GM12878 (cell line): ENCODE results near the gene OTOGL. TPM values are rescaled to one million over a fixed set of nuclear protein-coding genes. Genes with fewer than 3 reads are reported as not detected.

ENCODE experiments used
- ATAC-seq: fragments of 200-7000 bp; cut with Tn5 transposase; 3 replicates; pipeline ENCODE4 v1.9.1; 2020; ENCODE audit warnings: mild to moderate bottlenecking, moderate library complexity
- BruUV-seq: library from RNA; stranded (reverse); fragments of 400-500 nt; replicated peaks from 2 replicates; lab custom pipeline; 2021; lab: Mats Ljungman, UMichigan
- CTCF ChIA-PET: fragments of 300-600 bp; sonication (Branson Sonifier 250); formaldehyde crosslinking; extraction: SDS; loops from one replicate; lab custom pipeline; 2021; ENCODE audit warnings: inconsistent platforms; lab: Yijun Ruan, JAX
- POLR2A ChIA-PET: fragments of 350-600 bp; formaldehyde crosslinking; extraction: SDS; loops from one replicate; lab custom pipeline; 2021; ENCODE audit warnings: inconsistent platforms; lab: Charles Lee
- RAD21 ChIA-PET: fragments of 300-600 bp; sonication (Branson Sonifier 250); formaldehyde crosslinking; loops from one replicate; lab custom pipeline; 2023; ENCODE audit warnings: antibody characterized with exemption; ENCODE audit not compliant: unreplicated experiment; lab: Charles Lee
- SMC1A ChIA-PET: fragments of 300-600 bp; sonication (Branson Sonifier 250); formaldehyde crosslinking; loops from one replicate; lab custom pipeline; 2023; ENCODE audit not compliant: unreplicated experiment, uncharacterized antibody; lab: Charles Lee
- DNase-seq: peaks from one replicate; pipeline ENCODE4 v3.0.0-alpha.2; 2011; ENCODE audit warnings: low read depth, low spot score
- FAIRE-seq: peaks from 3 replicates; lab custom pipeline; 2011; peaks lifted over from hg19 to GRCh38; lab: Jason Lieb, UNC
- H2AFZ ChIP-seq: 2 replicates; pipeline ENCODE4 v1.6.0; 2011; ENCODE audit warnings: low read depth, low read length, control low read depth; ENCODE audit not compliant: control insufficient read depth
- H3K27ac ChIP-seq: 2 replicates; pipeline ENCODE4 v1.5.1; 2011; ENCODE audit warnings: control low read depth; ENCODE audit not compliant: control insufficient read depth, insufficient read depth
- H3K27me3 ChIP-seq, 2 experiments: replicated peaks in 1 of 2; 2 replicates each; pipeline versions ENCODE4 v1.6.0 to v1.6.1; 2011; ENCODE audit warnings: low read length in 1 of 2; ENCODE audit not compliant: control insufficient read depth in 2 of 2, insufficient read depth in 2 of 2
- H3K36me3 ChIP-seq, 2 experiments: 2 replicates each; pipeline ENCODE4 v1.5.1; 2011; ENCODE audit warnings: low read length in 1 of 2; ENCODE audit not compliant: control insufficient read depth in 2 of 2, insufficient read depth in 2 of 2
- H3K4me1 ChIP-seq: 2 replicates; pipeline ENCODE4 v1.6.1; 2011; ENCODE audit warnings: mild to moderate bottlenecking, low read length, moderate library complexity, mixed read lengths; ENCODE audit not compliant: control insufficient read depth, insufficient read depth
- H3K4me2 ChIP-seq: 2 replicates; pipeline ENCODE4 v1.6.0; 2011; ENCODE audit warnings: control low read depth; ENCODE audit not compliant: control insufficient read depth, insufficient read depth
- H3K4me3 ChIP-seq: fragments of 200-600 bp; sonication (generic); 2 replicates; pipeline ENCODE4 v1.5.1; 2016
- H3K79me2 ChIP-seq: 2 replicates; pipeline ENCODE4 v1.6.0; 2011; ENCODE audit warnings: low read length; ENCODE audit not compliant: control insufficient read depth, insufficient read depth
- H3K9ac ChIP-seq: 2 replicates; pipeline ENCODE4 v1.8.0; 2011; ENCODE audit warnings: low read length, control low read depth, mixed read lengths; ENCODE audit not compliant: control insufficient read depth, insufficient read depth
- H3K9me3 ChIP-seq: replicated peaks from 3 replicates; pipeline ENCODE4 v1.5.1; 2011; ENCODE audit warnings: mild to moderate bottlenecking, low read length; ENCODE audit not compliant: control insufficient read depth, insufficient read depth
- H4K20me1 ChIP-seq: 2 replicates; pipeline ENCODE4 v1.6.0; 2011; ENCODE audit not compliant: control insufficient read depth, insufficient read depth
- HDAC2 ChIP-seq: fragments of 200-600 bp; sonication (generic); IDR thresholded peaks from 2 replicates; pipeline ENCODE4 v1.6.1; 2017
- HDAC6 ChIP-seq: fragments of 200-600 bp; sonication (generic); IDR thresholded peaks from one replicate; pipeline ENCODE4 v1.8.0; 2017; ENCODE audit warnings: antibody characterized with exemption; ENCODE audit not compliant: unreplicated experiment
- JUNB ChIP-seq: IDR thresholded peaks from 2 replicates; pipeline ENCODE4 v1.6.1; 2016; ENCODE audit warnings: antibody characterized with exemption, mild to moderate bottlenecking
- MTA3 ChIP-seq: IDR thresholded peaks from 2 replicates; pipeline ENCODE4 v1.6.1; 2012; ENCODE audit warnings: low read length, inconsistent platforms, borderline replicate concordance
- MXI1 ChIP-seq: fragments of 150-350 bp; IDR thresholded peaks from 2 replicates; pipeline ENCODE4 v1.6.1; 2011; ENCODE audit warnings: low read depth, mild to moderate bottlenecking, inconsistent platforms, low read length, improper control_type of control experiment
- POLR2AphosphoS5 ChIP-seq: IDR thresholded peaks from 2 replicates; pipeline ENCODE4 v1.6.1; 2011; ENCODE audit warnings: mild to moderate bottlenecking, low read length, inconsistent platforms
- SREBF2 ChIP-seq: IDR thresholded peaks from 2 replicates; pipeline ENCODE4 v1.6.1; 2012; ENCODE audit warnings: mild to moderate bottlenecking, low read length
- STAT1 ChIP-seq: fragments of 450-650 bp; conservative IDR thresholded peaks from 2 replicates; pipeline ENCODE4 v1.6.1; 2014; ENCODE audit warnings: antibody characterized with exemption, mild to moderate bottlenecking
- TARDBP ChIP-seq: IDR thresholded peaks from 2 replicates; pipeline ENCODE4 v1.6.1; 2016; ENCODE audit warnings: borderline replicate concordance
- ZNF207 ChIP-seq: fragments of 450-650 bp; IDR thresholded peaks from 2 replicates; pipeline ENCODE4 v1.6.1; 2014; ENCODE audit warnings: antibody characterized with exemption, mild to moderate bottlenecking, borderline replicate concordance
- ZZZ3 ChIP-seq: IDR thresholded peaks from 2 replicates; pipeline ENCODE4 v1.6.1; 2011; ENCODE audit warnings: low read depth; ENCODE audit not compliant: control insufficient read depth, insufficient read length
- WGBS: methylation state at CpG from one replicate; pipeline ENCODE4 v1.1.6; 2016; ENCODE audit warnings: low lambda C conversion rate; ENCODE audit not compliant: insufficient replicate concordance, insufficient coverage; ENCODE audit errors: missing lambda C conversion rate; 5-methylcytosine and 5-hydroxymethylcytosine counted together
- in situ Hi-C: fragments of 300-500 bp; cut with MboI; formaldehyde crosslinking; loops from 9 replicates; pipeline ENCODE4 v1.14.3; 2018; ENCODE audit warnings: mixed read lengths
- intact Hi-C: fragments of 100-400 bp; cut with micrococcal nuclease; formaldehyde crosslinking; loops from one replicate; pipeline ENCODE4 v1.14.2; 2022; ENCODE audit not compliant: unreplicated experiment
- polyA plus RNA-seq, 11 experiments: library from polyadenylated mRNA; depleted of rRNA in 4 of 11; unstranded in 6 of 11; stranded (reverse) in 5 of 11; fragments of >200 nt; fragmentation: Nextera tagmentation in 4 of 11; fragmentation: Illumina TruSeq in 1 of 11; extraction: Ambion mirVana in 4 of 11; extraction: Trizol in 1 of 11; gene quantifications; 1 replicate in 1 of 11; 2 replicates in 10 of 11; pipeline versions ENCODE4 v1.2.1 to v1.2.3, GENCODE V29; 2011 to 2016; ENCODE audit warnings: inconsistent platforms in 2 of 11, missing spikeins in 2 of 11, low read depth in 1 of 11
- total RNA-seq, 4 experiments: library from RNA; depleted of rRNA in 3 of 4; stranded (reverse); fragments of >200 nt in 3 of 4; fragmentation: Illumina TruSeq in 1 of 4; extraction: Trizol in 1 of 4; gene quantifications; 2 replicates each; pipeline versions ENCODE4 v1.2.1 to v1.2.3, GENCODE V29; 2013 to 2021
- TF ChIP-seq, protein P1 (sequence below): fragments of 450-650 bp; IDR thresholded peaks from 2 replicates; pipeline ENCODE4 v1.6.1; 2018; ENCODE audit warnings: mild to moderate bottlenecking, low read depth, moderate library complexity; ENCODE audit not compliant: partially characterized antibody
- TF ChIP-seq, protein P2 (sequence below): IDR thresholded peaks from 2 replicates; pipeline ENCODE4 v1.6.1; 2011; ENCODE audit warnings: mild to moderate bottlenecking, low read depth, low read length, moderate library complexity; ENCODE audit not compliant: insufficient replicate concordance
- TF ChIP-seq, protein P3 (sequence below): fragments of 450-650 bp; IDR thresholded peaks from 2 replicates; pipeline ENCODE4 v1.6.1; 2016; ENCODE audit warnings: mild to moderate bottlenecking
- TF ChIP-seq, protein P4 (sequence below): fragments of 450-650 bp; IDR thresholded peaks from 2 replicates; pipeline ENCODE4 v1.6.1; 2017; ENCODE audit warnings: mild to moderate bottlenecking, low read depth, inconsistent platforms; ENCODE audit not compliant: poor library complexity, severe bottlenecking

The OTOGL gene
- total and polyA plus RNA-seq, 10 of the 15 experiments (the other 5 are each of a cell fraction or from before 2014, with no cell fraction given), result 0.04 to 3.7 (median 0.27) TPM

DNA sequence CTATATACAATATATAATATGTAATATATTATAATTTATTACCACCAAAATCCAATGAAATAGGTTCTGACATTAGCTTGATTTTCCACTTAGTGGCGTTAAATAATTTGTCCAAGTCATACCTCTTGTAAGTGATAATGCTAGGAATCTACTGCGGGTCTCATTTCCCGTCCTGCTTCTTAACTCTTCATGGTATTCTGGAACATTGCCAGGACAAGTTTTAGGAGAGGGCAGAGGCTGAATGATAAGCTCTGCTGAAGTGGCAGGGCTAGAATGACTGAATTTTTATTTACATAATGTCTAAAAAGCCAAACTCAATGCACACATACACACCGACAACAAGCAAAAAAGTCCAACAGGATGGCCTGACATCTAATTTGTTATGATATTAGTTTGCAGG lies 274.3 kb downstream of the OTOGL start:
- TF ChIP-seq, protein P1, sequence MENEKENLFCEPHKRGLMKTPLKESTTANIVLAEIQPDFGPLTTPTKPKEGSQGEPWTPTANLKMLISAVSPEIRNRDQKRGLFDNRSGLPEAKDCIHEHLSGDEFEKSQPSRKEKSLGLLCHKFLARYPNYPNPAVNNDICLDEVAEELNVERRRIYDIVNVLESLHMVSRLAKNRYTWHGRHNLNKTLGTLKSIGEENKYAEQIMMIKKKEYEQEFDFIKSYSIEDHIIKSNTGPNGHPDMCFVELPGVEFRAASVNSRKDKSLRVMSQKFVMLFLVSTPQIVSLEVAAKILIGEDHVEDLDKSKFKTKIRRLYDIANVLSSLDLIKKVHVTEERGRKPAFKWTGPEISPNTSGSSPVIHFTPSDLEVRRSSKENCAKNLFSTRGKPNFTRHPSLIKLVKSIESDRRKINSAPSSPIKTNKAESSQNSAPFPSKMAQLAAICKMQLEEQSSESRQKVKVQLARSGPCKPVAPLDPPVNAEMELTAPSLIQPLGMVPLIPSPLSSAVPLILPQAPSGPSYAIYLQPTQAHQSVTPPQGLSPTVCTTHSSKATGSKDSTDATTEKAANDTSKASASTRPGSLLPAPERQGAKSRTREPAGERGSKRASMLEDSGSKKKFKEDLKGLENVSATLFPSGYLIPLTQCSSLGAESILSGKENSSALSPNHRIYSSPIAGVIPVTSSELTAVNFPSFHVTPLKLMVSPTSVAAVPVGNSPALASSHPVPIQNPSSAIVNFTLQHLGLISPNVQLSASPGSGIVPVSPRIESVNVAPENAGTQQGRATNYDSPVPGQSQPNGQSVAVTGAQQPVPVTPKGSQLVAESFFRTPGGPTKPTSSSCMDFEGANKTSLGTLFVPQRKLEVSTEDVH, result no peak
- no peak for TF ChIP-seq ZNF207
- no peak for TF ChIP-seq STAT1
- TF ChIP-seq HDAC2, result no peak
- TF ChIP-seq TARDBP, result no peak
- TF ChIP-seq ZZZ3, result no peak
- no peak for TF ChIP-seq MXI1
- no peak for TF ChIP-seq MTA3
- TF ChIP-seq, protein P2, sequence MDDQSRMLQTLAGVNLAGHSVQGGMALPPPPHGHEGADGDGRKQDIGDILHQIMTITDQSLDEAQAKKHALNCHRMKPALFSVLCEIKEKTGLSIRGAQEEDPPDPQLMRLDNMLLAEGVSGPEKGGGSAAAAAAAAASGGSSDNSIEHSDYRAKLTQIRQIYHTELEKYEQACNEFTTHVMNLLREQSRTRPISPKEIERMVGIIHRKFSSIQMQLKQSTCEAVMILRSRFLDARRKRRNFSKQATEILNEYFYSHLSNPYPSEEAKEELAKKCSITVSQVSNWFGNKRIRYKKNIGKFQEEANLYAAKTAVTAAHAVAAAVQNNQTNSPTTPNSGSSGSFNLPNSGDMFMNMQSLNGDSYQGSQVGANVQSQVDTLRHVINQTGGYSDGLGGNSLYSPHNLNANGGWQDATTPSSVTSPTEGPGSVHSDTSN, result no peak
- TF ChIP-seq, protein P3, sequence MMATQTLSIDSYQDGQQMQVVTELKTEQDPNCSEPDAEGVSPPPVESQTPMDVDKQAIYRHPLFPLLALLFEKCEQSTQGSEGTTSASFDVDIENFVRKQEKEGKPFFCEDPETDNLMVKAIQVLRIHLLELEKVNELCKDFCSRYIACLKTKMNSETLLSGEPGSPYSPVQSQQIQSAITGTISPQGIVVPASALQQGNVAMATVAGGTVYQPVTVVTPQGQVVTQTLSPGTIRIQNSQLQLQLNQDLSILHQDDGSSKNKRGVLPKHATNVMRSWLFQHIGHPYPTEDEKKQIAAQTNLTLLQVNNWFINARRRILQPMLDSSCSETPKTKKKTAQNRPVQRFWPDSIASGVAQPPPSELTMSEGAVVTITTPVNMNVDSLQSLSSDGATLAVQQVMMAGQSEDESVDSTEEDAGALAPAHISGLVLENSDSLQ, result no peak
- no peak for TF ChIP-seq SREBF2
- TF ChIP-seq JUNB, result no peak
- no peak for TF ChIP-seq HDAC6
- TF ChIP-seq, protein P4, sequence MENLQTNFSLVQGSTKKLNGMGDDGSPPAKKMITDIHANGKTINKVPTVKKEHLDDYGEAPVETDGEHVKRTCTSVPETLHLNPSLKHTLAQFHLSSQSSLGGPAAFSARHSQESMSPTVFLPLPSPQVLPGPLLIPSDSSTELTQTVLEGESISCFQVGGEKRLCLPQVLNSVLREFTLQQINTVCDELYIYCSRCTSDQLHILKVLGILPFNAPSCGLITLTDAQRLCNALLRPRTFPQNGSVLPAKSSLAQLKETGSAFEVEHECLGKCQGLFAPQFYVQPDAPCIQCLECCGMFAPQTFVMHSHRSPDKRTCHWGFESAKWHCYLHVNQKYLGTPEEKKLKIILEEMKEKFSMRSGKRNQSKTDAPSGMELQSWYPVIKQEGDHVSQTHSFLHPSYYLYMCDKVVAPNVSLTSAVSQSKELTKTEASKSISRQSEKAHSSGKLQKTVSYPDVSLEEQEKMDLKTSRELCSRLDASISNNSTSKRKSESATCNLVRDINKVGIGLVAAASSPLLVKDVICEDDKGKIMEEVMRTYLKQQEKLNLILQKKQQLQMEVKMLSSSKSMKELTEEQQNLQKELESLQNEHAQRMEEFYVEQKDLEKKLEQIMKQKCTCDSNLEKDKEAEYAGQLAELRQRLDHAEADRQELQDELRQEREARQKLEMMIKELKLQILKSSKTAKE, result no peak
- TF ChIP-seq POLR2AphosphoS5, result no peak
- Histone ChIP-seq H3K4me2 (no peak overlapping the region), H3K9ac (no peak overlapping the region), H3K27me3 (no peaks in the 10 kb centered on the region), H3K9me3 (no peaks in the 10 kb centered on the region), H4K20me1 (no peaks in the 10 kb centered on the region), H3K4me3 (no peak overlapping the region), H3K27ac (no peak overlapping the region), H2AFZ (no peak overlapping the region), H3K79me2 (no peaks in the 10 kb centered on the region), H3K4me1 (no peaks in the 10 kb centered on the region), H3K36me3 (no peaks in the 10 kb centered on the region)
- SMC1A ChIA-PET, result no interaction called here
- FAIRE-seq, result no peak
- intact Hi-C loops, result no loop called here
- DNase-seq, result no peak
- 66% methylated on average over 4 of the region's 4 CpGs for WGBS
- RAD21 ChIA-PET, result no interaction called here
- ATAC-seq, result no peak
- POLR2A ChIA-PET, result no interaction called here
- CTCF ChIA-PET, result interaction anchor here (0.7 kb wide), 1 partner anchor 25 kb away, joined by 3 read pairs; no protein-coding TSS in a partner anchor
- no TSS peak for BruUV-seq
- in situ Hi-C loops, result no loop called here
